Measurements from ENCODE around the gene HEPHL1. TPM values are rescaled to one million over a fixed set of nuclear protein-coding genes. Genes with fewer than 3 reads are reported as not detected.

Gene HEPHL1, protein sequence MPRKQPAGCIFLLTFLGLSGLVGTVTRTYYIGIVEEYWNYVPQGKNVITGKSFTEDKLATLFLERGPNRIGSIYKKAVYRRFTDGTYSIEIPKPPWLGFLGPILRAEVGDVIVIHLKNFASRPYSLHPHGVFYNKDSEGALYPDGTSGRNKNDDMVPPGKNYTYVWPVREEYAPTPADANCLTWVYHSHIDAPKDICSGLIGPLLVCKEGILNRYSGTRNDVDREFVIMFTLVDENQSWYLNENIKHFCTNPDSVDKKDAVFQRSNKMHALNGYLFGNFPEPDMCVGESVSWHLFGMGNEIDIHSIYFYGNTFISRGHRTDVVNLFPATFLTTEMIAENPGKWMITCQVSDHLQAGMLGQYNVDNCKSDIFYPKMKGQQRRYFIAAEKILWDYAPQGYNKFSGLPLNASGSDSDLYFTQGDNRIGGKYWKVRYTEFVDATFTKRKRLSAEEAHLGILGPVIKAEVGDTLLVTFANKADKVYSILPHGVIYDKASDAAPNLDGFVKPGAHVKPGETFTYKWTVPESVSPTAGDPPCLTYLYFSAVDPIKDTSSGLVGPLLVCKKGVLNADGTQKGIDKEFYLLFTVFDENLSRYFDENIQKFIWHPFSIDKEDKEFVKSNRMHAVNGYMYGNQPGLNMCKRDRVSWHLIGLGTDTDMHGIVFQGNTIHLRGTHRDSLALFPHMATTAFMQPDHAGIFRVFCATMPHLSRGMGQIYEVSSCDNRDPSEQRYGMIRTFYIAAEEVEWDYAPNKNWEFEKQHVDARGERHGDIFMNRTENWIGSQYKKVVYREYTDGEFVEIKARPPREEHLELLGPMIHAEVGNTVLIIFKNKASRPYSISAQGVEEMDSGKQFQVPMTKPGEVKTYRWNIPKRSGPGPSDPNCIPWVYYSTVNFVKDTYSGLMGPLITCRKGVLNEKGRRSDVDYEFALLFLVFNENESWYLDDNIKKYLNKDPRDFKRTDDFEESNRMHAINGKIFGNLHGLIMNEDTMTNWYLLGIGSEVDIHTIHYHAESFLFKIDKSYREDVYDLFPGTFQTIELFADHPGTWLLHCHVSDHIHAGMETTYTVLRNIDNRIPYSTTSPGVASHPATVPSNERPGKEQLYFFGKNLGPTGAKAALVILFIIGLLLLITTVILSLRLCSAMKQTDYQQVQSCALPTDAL
- not detected for total RNA-seq

DNA sequence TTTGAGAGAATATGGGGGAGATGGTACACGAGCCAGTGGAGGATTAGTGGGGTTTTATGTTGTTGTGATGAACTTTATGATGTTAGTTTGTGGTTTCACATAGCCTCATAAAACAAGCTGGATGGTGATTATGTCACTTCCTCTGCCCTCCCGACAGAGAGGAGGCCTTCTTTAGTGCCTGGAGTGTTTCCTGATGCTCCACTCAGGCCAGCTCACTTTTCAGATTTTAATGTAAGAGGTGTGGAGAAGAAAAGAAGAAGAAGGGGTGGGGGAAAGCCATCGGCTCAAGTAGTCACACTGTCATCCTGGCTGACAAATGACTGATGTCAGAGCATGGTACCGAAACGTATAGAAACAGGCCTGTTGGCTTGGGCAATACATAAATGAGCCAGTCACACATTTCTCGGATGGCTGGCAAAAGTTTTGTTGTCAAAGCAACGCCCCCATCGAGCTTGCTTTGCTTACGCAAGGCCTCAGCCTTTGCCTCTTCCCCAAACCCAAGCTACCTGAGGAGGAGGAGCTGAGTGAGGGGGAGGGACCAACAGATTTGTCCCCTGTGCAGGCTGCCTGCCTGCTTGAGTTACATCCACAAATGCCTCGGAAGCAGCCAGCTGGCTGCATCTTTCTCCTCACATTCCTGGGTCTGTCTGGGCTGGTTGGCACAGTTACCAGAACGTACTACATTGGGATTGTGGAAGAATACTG is at the start of gene HEPHL1:
Gene HEPHL1, plus strand, starts transcription at position 578 of the 705 bp plus-strand sequence. Its CDS starts 15 bp downstream, at position 593.

DNA sequence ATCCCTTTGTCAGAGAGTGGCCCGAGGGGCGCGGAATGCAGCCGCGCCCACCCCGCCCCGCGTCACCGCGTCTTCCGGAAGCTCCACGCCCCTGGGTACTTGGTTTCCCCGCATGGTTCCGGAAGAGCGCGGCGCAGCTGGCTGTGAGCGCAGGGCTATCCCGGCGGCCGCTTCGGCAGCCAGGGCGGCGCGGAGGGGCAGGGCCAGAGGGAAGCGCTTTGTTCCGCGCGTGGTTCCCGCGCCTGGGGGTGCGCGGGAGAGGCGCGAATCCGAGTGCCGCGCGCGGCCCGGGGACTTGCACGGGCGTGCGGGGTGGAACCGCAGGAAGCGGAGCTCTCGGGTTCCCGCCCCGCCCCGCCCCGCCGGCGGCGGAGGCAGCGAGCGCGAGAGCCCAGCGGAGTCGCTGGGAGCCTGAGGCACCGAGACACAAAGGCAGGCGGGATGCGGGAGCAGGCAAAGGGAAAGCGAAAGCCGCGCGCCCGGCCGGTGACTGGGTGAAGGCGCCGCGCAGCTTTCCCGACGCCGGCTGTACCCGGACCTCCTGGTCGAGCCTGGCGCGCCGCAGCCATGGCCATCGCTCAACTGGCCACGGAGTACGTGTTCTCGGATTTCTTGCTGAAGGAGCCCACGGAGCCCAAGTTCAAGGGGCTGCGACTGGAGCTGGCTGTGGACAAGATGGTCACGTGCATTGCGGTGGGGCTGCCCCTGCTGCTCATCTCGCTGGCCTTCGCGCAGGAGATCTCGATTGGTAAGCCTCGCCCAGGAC is 107.8 kb downstream of the HEPHL1 start, which contains the start of gene PANX1:
Gene PANX1, plus strand, starts transcription at position 96 of the 766 bp plus-strand sequence. Its CDS starts 472 bp downstream, at position 568.

Other genes starting within 250 kb of the HEPHL1 start
- 77.2 TPM for gene MED17, start 237.1 kb upstream of the HEPHL1 start, total RNA-seq
- 2.0 TPM for gene VSTM5, start 170.7 kb upstream of the HEPHL1 start, total RNA-seq
- 58.1 TPM for gene PANX1, start 107.5 kb downstream of the HEPHL1 start, total RNA-seq